ENCODE data around the gene KCNAB2.

KCNAB2 gene

DNA sequence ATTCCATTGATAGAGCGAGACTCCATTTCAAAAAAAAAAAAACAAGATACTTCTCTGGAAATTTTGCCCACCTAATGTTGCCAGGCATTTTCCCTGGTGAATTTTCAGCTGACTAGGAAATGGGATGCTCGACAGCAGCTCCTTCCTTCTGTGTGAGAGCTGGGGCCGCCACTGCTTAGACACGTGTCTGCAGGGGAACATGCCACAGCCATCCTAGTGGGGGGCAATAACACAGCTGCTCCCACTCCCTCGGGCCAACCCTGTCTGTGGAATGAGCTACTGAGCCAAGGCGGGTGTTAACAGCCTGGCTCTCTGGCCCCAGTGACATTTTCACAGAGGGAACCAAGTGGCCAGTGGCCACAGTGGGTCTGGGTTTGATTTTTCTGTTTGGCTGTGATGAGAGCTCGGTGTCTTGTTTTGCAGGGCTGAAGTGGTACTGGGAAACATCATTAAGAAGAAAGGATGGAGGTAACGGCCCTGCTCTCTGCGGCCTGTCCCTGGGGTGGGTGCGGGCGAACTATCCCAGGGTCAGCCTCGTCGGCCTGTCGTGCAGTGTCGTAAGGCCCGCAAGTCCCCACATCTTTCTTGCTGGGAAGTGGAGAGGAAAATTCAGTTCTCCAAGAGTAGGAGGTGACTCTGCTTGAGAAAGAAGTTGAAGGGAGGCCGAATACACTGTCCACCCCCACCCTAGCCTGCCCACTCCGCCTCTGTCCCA, 39.2 kb downstream of the KCNAB2 start:
- 92% methylated on average over 16 of the region's 18 CpGs for WGBS (ENCODE audit: insufficient coverage)
- H3K27ac ChIP-seq (ENCODE audit: insufficient read depth in 1 of 2, low read depth in 1 of 2, low read length in 2 of 2, poor library complexity in 1 of 2, severe bottlenecking in 2 of 2) = no peak overlapping the region
- peaks cover 18 to 86% (median 58%) of the 10 kb centered on the region in 4 experiments for H3K36me3 ChIP-seq (ENCODE audit: control insufficient read depth in 4 of 4, insufficient read depth in 4 of 4, low read length in 3 of 4)
- ChIA-PET POLR2A (no interaction called here), CTCF (interaction anchor here (0.9 to 1.4 kb wide), 2 partner anchors 85 to 100 kb away, joined by 3 read pairs; no protein-coding TSS in a partner anchor)
- no peaks in the 10 kb centered on the region for H3K27me3 ChIP-seq (replicated peaks in 2 of 5; ENCODE audit: control insufficient read depth in 4 of 5, insufficient read depth in 5 of 5, low read length in 4 of 5)
- no peak for DNase-seq
- H3K4me1 ChIP-seq (ENCODE audit: control extremely low read depth in 1 of 4, control insufficient read depth in 4 of 4, insufficient read depth in 4 of 4, low read length in 3 of 4) = no peaks in the 10 kb centered on the region
- no peak overlapping the region for H3K4me3 ChIP-seq (ENCODE audit: control insufficient read depth in 1 of 7, extremely low read depth in 1 of 7, insufficient read depth in 4 of 7, low read depth in 2 of 7, low read length in 6 of 7)
- H3K9me3 ChIP-seq (ENCODE audit: control extremely low read depth in 1 of 5, control insufficient read depth in 4 of 5, insufficient read depth in 2 of 5, low read depth in 1 of 5, low read length in 4 of 5) = no peaks in the 10 kb centered on the region

DNA sequence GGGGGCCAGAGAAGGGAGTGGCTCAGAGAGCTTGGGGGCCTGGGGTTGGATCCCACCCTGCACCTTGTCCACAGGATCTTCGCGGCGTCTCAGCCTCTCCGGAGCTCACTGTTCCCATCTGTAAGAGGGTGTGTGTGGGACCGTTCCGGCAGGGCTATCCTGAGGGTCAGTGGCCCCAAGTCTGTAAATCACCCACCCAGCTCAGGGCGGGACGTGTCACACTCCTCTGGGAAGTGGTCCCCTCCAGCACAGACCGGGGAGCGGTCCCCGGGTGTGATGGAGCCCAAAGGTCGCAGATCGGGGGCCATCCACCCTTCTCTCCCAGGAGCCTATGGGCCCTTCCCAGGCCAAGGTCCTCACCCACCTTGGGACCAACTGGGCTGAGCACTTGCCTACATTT, 40.0 kb downstream of the KCNAB2 start:
- H3K9me3 ChIP-seq (ENCODE audit: control extremely low read depth in 1 of 5, control insufficient read depth in 4 of 5, insufficient read depth in 2 of 5, low read depth in 1 of 5, low read length in 4 of 5) = no peaks in the 10 kb centered on the region
- no peaks in the 10 kb centered on the region for H3K27me3 ChIP-seq (replicated peaks in 2 of 5; ENCODE audit: control insufficient read depth in 4 of 5, insufficient read depth in 5 of 5, low read length in 4 of 5)
- WGBS (ENCODE audit: insufficient coverage) = 98% methylated on average over 8 of the region's 13 CpGs
- ChIA-PET POLR2A (no interaction called here), CTCF (interaction anchor here (0.9 kb wide), 1 partner anchor 100 kb away, joined by 3 read pairs; no protein-coding TSS in a partner anchor)
- H3K4me3 ChIP-seq (ENCODE audit: control insufficient read depth in 1 of 7, extremely low read depth in 1 of 7, insufficient read depth in 4 of 7, low read depth in 2 of 7, low read length in 6 of 7) = no peak overlapping the region
- H3K27ac ChIP-seq (ENCODE audit: insufficient read depth in 1 of 2, low read depth in 1 of 2, low read length in 2 of 2, poor library complexity in 1 of 2, severe bottlenecking in 2 of 2) = no peak overlapping the region
- DNase-seq = no peak
- H3K36me3 ChIP-seq (ENCODE audit: control insufficient read depth in 4 of 4, insufficient read depth in 4 of 4, low read length in 3 of 4) = peaks cover 18 to 86% (median 60%) of the 10 kb centered on the region in 4 experiments
- H3K4me1 ChIP-seq (ENCODE audit: control extremely low read depth in 1 of 4, control insufficient read depth in 4 of 4, insufficient read depth in 4 of 4, low read length in 3 of 4) = no peaks in the 10 kb centered on the region

DNA sequence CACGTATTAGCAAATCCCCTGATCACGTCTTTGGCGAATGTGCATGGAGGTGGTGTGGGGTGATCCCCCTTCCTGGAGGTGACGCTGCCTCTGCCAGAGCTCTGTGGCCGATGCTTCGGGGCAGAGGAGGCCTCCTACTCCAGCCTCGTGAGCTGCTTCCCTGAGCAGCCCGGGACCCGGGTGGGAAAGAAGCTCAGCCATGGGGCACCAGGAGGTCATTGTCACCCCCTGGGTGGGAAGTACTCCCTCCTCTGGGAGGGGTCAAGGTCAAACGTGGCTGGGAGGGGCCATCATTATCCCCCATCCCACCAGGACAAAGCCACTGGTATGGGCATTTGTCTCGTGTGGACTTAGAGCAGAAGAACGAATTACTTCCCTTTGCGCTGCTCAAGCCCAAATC, 40.7 kb downstream of the KCNAB2 start:
- H3K27me3 ChIP-seq (replicated peaks in 2 of 5; ENCODE audit: control insufficient read depth in 4 of 5, insufficient read depth in 5 of 5, low read length in 4 of 5) = no peaks in the 10 kb centered on the region
- H3K4me1 ChIP-seq (ENCODE audit: control extremely low read depth in 1 of 4, control insufficient read depth in 4 of 4, insufficient read depth in 4 of 4, low read length in 3 of 4) = no peaks in the 10 kb centered on the region
- DNase-seq = no peak
- no peak overlapping the region for H3K27ac ChIP-seq (ENCODE audit: insufficient read depth in 1 of 2, low read depth in 1 of 2, low read length in 2 of 2, poor library complexity in 1 of 2, severe bottlenecking in 2 of 2)
- H3K4me3 ChIP-seq (ENCODE audit: control insufficient read depth in 1 of 7, extremely low read depth in 1 of 7, insufficient read depth in 4 of 7, low read depth in 2 of 7, low read length in 6 of 7) = no peak overlapping the region
- CTCF ChIA-PET = no interaction called here
- peaks cover 13 to 86% (median 59%) of the 10 kb centered on the region in 4 experiments for H3K36me3 ChIP-seq (ENCODE audit: control insufficient read depth in 4 of 4, insufficient read depth in 4 of 4, low read length in 3 of 4)
- 97% methylated on average over 11 of the region's 13 CpGs for WGBS (ENCODE audit: insufficient coverage)
- H3K9me3 ChIP-seq (ENCODE audit: control extremely low read depth in 1 of 5, control insufficient read depth in 4 of 5, insufficient read depth in 2 of 5, low read depth in 1 of 5, low read length in 4 of 5) = no peaks in the 10 kb centered on the region
- POLR2A ChIA-PET = no interaction called here

DNA sequence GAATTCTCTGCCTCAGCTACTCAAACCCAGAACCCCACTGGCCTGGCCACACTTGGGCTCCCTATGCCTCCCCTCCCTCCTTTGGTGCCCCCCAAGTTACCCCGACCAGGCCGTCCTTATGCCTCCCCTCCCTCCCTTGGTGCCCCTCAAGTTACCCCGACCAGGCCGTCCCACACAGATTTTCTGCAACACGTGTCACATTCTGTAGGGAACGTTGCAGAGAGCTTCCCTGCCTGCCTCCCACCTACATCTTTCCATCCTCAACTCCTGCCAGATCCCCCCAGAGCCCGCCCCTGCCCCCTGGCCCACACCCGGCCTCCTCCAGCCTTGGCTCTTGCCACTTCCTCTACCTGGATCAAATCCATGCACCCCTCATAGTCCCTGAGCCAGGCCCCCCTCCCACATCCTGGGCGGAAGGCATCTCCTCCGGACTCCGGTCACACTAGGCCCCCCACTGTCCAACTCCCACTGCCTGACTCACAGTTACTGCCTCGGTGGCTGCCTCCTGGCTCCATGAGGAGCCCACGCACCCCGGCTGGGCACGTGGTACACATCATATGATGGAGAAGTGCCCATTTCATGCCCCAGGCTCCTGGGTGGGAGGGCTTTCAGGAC, 41.2 kb downstream of the KCNAB2 start:
- no peak overlapping the region for H3K4me3 ChIP-seq (ENCODE audit: control insufficient read depth in 1 of 7, extremely low read depth in 1 of 7, insufficient read depth in 4 of 7, low read depth in 2 of 7, low read length in 6 of 7)
- H3K27me3 ChIP-seq (replicated peaks in 2 of 5; ENCODE audit: control insufficient read depth in 4 of 5, insufficient read depth in 5 of 5, low read length in 4 of 5) = no peaks in the 10 kb centered on the region
- DNase-seq = no peak
- H3K9me3 ChIP-seq (ENCODE audit: control extremely low read depth in 1 of 5, control insufficient read depth in 4 of 5, insufficient read depth in 2 of 5, low read depth in 1 of 5, low read length in 4 of 5) = no peaks in the 10 kb centered on the region
- 96% methylated on average over 13 of the region's 15 CpGs for WGBS (ENCODE audit: insufficient coverage)
- POLR2A ChIA-PET = no interaction called here
- CTCF ChIA-PET = no interaction called here
- H3K27ac ChIP-seq (ENCODE audit: insufficient read depth in 1 of 2, low read depth in 1 of 2, low read length in 2 of 2, poor library complexity in 1 of 2, severe bottlenecking in 2 of 2) = no peak overlapping the region
- no peaks in the 10 kb centered on the region for H3K4me1 ChIP-seq (ENCODE audit: control extremely low read depth in 1 of 4, control insufficient read depth in 4 of 4, insufficient read depth in 4 of 4, low read length in 3 of 4)
- peaks cover 11 to 86% (median 57%) of the 10 kb centered on the region in 4 experiments for H3K36me3 ChIP-seq (ENCODE audit: control insufficient read depth in 4 of 4, insufficient read depth in 4 of 4, low read length in 3 of 4)

DNA sequence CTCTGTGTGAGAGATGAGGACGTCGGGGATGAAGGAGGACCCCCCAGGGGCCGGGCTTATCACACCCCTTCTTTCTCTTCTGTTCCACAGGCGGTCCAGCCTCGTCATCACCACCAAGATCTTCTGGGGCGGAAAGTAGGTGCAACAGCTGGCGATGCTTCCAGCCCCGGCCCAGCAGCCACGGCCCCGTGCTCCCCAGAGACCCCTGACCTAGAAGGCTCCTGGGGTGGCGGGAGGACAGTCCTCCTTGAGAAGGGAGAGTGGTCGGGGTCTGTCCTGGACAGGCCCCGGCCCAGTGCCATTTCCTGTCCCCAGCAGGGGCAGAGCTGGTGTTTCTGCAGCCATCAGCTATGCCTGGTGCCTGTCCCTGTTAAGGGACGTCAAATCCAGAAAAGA, 41.7 kb downstream of the KCNAB2 start:
- 94% methylated on average over 14 of the region's 14 CpGs for WGBS (ENCODE audit: insufficient coverage)
- ChIA-PET POLR2A (no interaction called here), CTCF (no interaction called here)
- H3K4me3 ChIP-seq (ENCODE audit: control insufficient read depth in 1 of 7, extremely low read depth in 1 of 7, insufficient read depth in 4 of 7, low read depth in 2 of 7, low read length in 6 of 7) = no peak overlapping the region
- peaks cover 14 to 86% (median 55%) of the 10 kb centered on the region in 4 experiments for H3K36me3 ChIP-seq (ENCODE audit: control insufficient read depth in 4 of 4, insufficient read depth in 4 of 4, low read length in 3 of 4)
- no peaks in the 10 kb centered on the region for H3K27me3 ChIP-seq (replicated peaks in 2 of 5; ENCODE audit: control insufficient read depth in 4 of 5, insufficient read depth in 5 of 5, low read length in 4 of 5)
- DNase-seq = no peak
- no peak overlapping the region for H3K27ac ChIP-seq (ENCODE audit: insufficient read depth in 1 of 2, low read depth in 1 of 2, low read length in 2 of 2, poor library complexity in 1 of 2, severe bottlenecking in 2 of 2)
- no peaks in the 10 kb centered on the region for H3K4me1 ChIP-seq (ENCODE audit: control extremely low read depth in 1 of 4, control insufficient read depth in 4 of 4, insufficient read depth in 4 of 4, low read length in 3 of 4)
- no peaks in the 10 kb centered on the region for H3K9me3 ChIP-seq (ENCODE audit: control extremely low read depth in 1 of 5, control insufficient read depth in 4 of 5, insufficient read depth in 2 of 5, low read depth in 1 of 5, low read length in 4 of 5)

DNA sequence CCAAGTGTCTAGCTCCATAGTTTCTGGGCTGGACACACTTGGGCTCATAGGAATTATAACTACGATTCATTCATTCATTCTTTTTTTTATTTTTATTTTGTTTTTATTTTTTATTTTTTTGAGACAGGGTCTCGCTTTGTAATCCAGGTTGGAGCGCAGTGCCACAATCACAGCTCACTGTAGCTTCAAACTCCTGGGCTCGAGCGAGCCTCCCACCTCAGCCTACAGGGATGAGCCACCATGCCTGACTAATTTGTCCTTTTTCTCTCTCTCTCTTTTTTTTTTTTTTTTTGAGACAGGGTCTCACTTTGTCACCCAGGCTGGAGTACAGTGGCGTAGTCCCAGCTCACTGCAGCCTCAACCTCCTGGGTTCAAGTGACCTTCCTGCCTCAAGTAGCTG, 42.3 kb downstream of the KCNAB2 start:
- Histone ChIP-seq H3K27me3 (replicated peaks in 2 of 5; ENCODE audit: control insufficient read depth in 4 of 5, insufficient read depth in 5 of 5, low read length in 4 of 5) (no peaks in the 10 kb centered on the region), H3K4me3 (ENCODE audit: control insufficient read depth in 1 of 7, extremely low read depth in 1 of 7, insufficient read depth in 4 of 7, low read depth in 2 of 7, low read length in 6 of 7) (no peak overlapping the region), H3K4me1 (ENCODE audit: control extremely low read depth in 1 of 4, control insufficient read depth in 4 of 4, insufficient read depth in 4 of 4, low read length in 3 of 4) (no peaks in the 10 kb centered on the region), H3K9me3 (ENCODE audit: control extremely low read depth in 1 of 5, control insufficient read depth in 4 of 5, insufficient read depth in 2 of 5, low read depth in 1 of 5, low read length in 4 of 5) (no peaks in the 10 kb centered on the region), H3K36me3 (ENCODE audit: control insufficient read depth in 4 of 4, insufficient read depth in 4 of 4, low read length in 3 of 4) (peaks cover 14 to 86% (median 53%) of the 10 kb centered on the region in 4 experiments), H3K27ac (ENCODE audit: insufficient read depth in 1 of 2, low read depth in 1 of 2, low read length in 2 of 2, poor library complexity in 1 of 2, severe bottlenecking in 2 of 2) (no peak overlapping the region)
- POLR2A ChIA-PET = no interaction called here
- DNase-seq = no peak
- CTCF ChIA-PET = no interaction called here
- WGBS (ENCODE audit: insufficient coverage) = 100% methylated on average over 4 of the region's 6 CpGs

DNA sequence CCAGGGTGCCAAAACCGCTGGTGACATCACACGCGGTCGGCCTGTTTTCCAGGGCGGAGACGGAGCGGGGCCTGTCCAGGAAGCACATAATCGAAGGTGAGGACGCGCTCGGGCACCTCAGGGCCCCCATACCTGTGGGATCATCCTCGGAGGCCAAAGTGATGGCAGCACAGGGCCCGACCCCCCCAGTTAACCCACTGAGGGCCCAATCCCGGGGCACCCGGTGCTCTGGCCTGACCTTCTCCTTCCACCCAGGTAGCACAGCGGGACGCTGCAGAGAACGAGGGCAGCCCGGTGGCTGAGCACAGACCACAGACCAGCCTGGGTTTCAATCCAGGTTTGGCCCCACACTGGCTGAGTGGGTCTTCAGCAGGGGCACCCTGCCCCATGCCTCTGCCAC, 43.3 kb downstream of the KCNAB2 start:
- H3K27me3 ChIP-seq (replicated peaks in 2 of 5; ENCODE audit: control insufficient read depth in 4 of 5, insufficient read depth in 5 of 5, low read length in 4 of 5) = no peaks in the 10 kb centered on the region
- H3K27ac ChIP-seq (ENCODE audit: insufficient read depth in 1 of 2, low read depth in 1 of 2, low read length in 2 of 2, poor library complexity in 1 of 2, severe bottlenecking in 2 of 2) = no peak overlapping the region
- ChIA-PET CTCF (no interaction called here), POLR2A (no interaction called here)
- no peak for DNase-seq
- H3K4me3 ChIP-seq (ENCODE audit: control insufficient read depth in 1 of 7, extremely low read depth in 1 of 7, insufficient read depth in 4 of 7, low read depth in 2 of 7, low read length in 6 of 7) = no peak overlapping the region
- WGBS (ENCODE audit: insufficient coverage) = 93% methylated on average over 16 of the region's 19 CpGs
- no peaks in the 10 kb centered on the region for H3K9me3 ChIP-seq (ENCODE audit: control extremely low read depth in 1 of 5, control insufficient read depth in 4 of 5, insufficient read depth in 2 of 5, low read depth in 1 of 5, low read length in 4 of 5)
- H3K4me1 ChIP-seq (ENCODE audit: control extremely low read depth in 1 of 4, control insufficient read depth in 4 of 4, insufficient read depth in 4 of 4, low read length in 3 of 4) = no peaks in the 10 kb centered on the region
- H3K36me3 ChIP-seq (ENCODE audit: control insufficient read depth in 4 of 4, insufficient read depth in 4 of 4, low read length in 3 of 4) = peaks cover 9 to 86% (median 53%) of the 10 kb centered on the region in 4 experiments

Measured in common myeloid progenitor, CD34-positive (primary cell).